ENCODE results near the gene ABHD12.

ABHD12 gene

GRCh38 chr20:25271486-25272222 is 119.0 kb downstream of the ABHD12 start:
- Histone ChIP-seq H3K36me3 (ENCODE audit: low read length) (no peaks in the 10 kb centered on the region), H3K9me2 (replicated peaks; ENCODE audit: insufficient read depth, low read length) (no peaks in the 10 kb centered on the region), H3F3A (ENCODE audit: insufficient read depth) (no peaks in the 10 kb centered on the region), H4K20me1 (ENCODE audit: low read depth, low read length) (peaks cover 12% of the 10 kb centered on the region; the same call in 1 of the 2 replicates), H2AFZ (ENCODE audit: low read depth, low read length, severe bottlenecking) (no peak overlapping the region), H3K79me2 (ENCODE audit: insufficient read depth, low read length) (no peaks in the 10 kb centered on the region), H3K4me3 (ENCODE audit: insufficient read depth, low read length, poor library complexity, severe bottlenecking) (no peak overlapping the region), H3K9ac (ENCODE audit: low read length) (no peak overlapping the region), H3K27me3 (ENCODE audit: low read length) (no peaks in the 10 kb centered on the region), H3K9me3 (ENCODE audit: insufficient read depth, low read length) (no peaks in the 10 kb centered on the region), H3K4me2 (ENCODE audit: low read depth, low read length, poor library complexity, severe bottlenecking) (no peak overlapping the region), H3K27ac (ENCODE audit: low read depth, low read length) (no peak overlapping the region)
- no peak for TF ChIP-seq CTCF (IDR thresholded peaks at IDR 0.05; ENCODE audit: insufficient read depth, low read length, poor library complexity, severe bottlenecking)
- no peak for TF ChIP-seq EZH2phosphoT487 (conservative IDR thresholded peaks at IDR 0.05; ENCODE audit: low read length)

GRCh38 chr20:25270829-25271251 is 119.8 kb downstream of the ABHD12 start:
- H3K9ac ChIP-seq (ENCODE audit: low read length): no peak overlapping the region
- no peaks in the 10 kb centered on the region for H3K79me2 ChIP-seq (ENCODE audit: insufficient read depth, low read length)
- peaks cover 12% of the 10 kb centered on the region; the same call in 1 of the 2 replicates for H4K20me1 ChIP-seq (ENCODE audit: low read depth, low read length)
- H3F3A ChIP-seq (ENCODE audit: insufficient read depth): no peaks in the 10 kb centered on the region
- H2AFZ ChIP-seq (ENCODE audit: low read depth, low read length, severe bottlenecking): no peak overlapping the region
- H3K4me3 ChIP-seq (ENCODE audit: insufficient read depth, low read length, poor library complexity, severe bottlenecking): no peak overlapping the region
- TF ChIP-seq CTCF (IDR thresholded peaks at IDR 0.05; ENCODE audit: insufficient read depth, low read length, poor library complexity, severe bottlenecking) (no peak), EZH2phosphoT487 (conservative IDR thresholded peaks at IDR 0.05; ENCODE audit: low read length) (no peak)
- H3K9me2 ChIP-seq (replicated peaks; ENCODE audit: insufficient read depth, low read length): no peaks in the 10 kb centered on the region
- H3K27ac ChIP-seq (ENCODE audit: low read depth, low read length): no peak overlapping the region
- H3K9me3 ChIP-seq (ENCODE audit: insufficient read depth, low read length): no peaks in the 10 kb centered on the region
- H3K36me3 ChIP-seq (ENCODE audit: low read length): no peaks in the 10 kb centered on the region
- H3K4me2 ChIP-seq (ENCODE audit: low read depth, low read length, poor library complexity, severe bottlenecking): no peak overlapping the region
- H3K27me3 ChIP-seq (ENCODE audit: low read length): no peaks in the 10 kb centered on the region

- Histone ChIP-seq H3K9me3 (ENCODE audit: insufficient read depth, low read length) (no peaks in the 10 kb centered on the region), H3K4me2 (ENCODE audit: low read depth, low read length, poor library complexity, severe bottlenecking) (no peak overlapping the region), H2AFZ (ENCODE audit: low read depth, low read length, severe bottlenecking) (no peak overlapping the region), H3K9me2 (replicated peaks; ENCODE audit: insufficient read depth, low read length) (no peaks in the 10 kb centered on the region), H3K9ac (ENCODE audit: low read length) (no peak overlapping the region), H3F3A (ENCODE audit: insufficient read depth) (no peaks in the 10 kb centered on the region), H3K27me3 (ENCODE audit: low read length) (no peaks in the 10 kb centered on the region), H3K36me3 (ENCODE audit: low read length) (no peaks in the 10 kb centered on the region), H3K4me3 (ENCODE audit: insufficient read depth, low read length, poor library complexity, severe bottlenecking) (no peak overlapping the region), H4K20me1 (ENCODE audit: low read depth, low read length) (peaks cover 12% of the 10 kb centered on the region; the same call in 1 of the 2 replicates), H3K27ac (ENCODE audit: low read depth, low read length) (no peak overlapping the region), H3K79me2 (ENCODE audit: insufficient read depth, low read length) (no peaks in the 10 kb centered on the region)
- TF ChIP-seq CTCF (IDR thresholded peaks at IDR 0.05; ENCODE audit: insufficient read depth, low read length, poor library complexity, severe bottlenecking) (no peak), EZH2phosphoT487 (conservative IDR thresholded peaks at IDR 0.05; ENCODE audit: low read length) (no peak)
Observed at GRCh38 chr20:25269833-25270170, 120.8 kb downstream of the ABHD12 start.

Data from SU-DHL-6 (cell line).